Peyer's patch (tissue), 4 donors: ENCODE measurements around the gene GSTA3.

Experiments used
- POLR2A ChIP-seq, 2 donors: fragments of 450-650 bp; IDR thresholded peaks; one replicate each; pipeline ENCODE4 v1.5.1; 2017; ENCODE audit warnings: antibody characterized with exemption in 2 of 2, mild to moderate bottlenecking in 2 of 2, moderate library complexity in 2 of 2
- TF ChIP-seq, protein P1 (sequence below), 6 experiments: fragments of 450-650 bp in 4 of 6; fragments of 200-600 bp in 2 of 6; sonication (generic) in 1 of 6; IDR thresholded peaks; one replicate each; pipeline ENCODE4 v1.5.1; 2017 to 2019; ENCODE audit warnings: antibody characterized with exemption in 6 of 6, mild to moderate bottlenecking in 3 of 6, moderate library complexity in 1 of 6

DNA sequence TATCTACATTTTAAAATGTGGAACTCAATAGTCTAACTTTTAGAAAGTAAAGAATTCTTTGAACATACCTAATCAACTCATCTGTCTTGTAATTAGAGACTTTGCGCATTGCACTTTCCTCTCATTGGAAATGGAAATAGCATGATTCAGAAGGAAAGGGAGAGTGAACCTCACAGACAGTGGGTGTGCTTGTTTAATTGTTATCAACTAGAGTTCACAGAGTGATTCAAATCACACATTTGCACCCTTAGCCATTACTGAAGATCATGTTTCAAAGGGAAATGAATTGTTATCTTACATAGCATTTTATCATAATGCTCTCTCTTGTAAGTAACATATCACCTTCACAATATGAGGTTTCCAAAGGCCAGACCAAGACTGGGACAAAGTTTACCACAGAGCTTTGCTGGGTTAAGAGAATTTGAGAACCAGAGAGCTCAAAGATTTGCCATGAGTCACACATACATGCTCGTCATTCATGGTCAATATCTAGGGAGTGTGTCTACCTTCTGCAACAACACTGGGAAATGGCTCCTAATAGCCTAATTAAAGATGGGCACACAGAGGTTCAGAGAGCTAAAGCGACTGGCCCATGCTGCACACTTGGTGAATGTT, 21.5 kb downstream of the GSTA3 start:
- TF ChIP-seq, protein P1, sequence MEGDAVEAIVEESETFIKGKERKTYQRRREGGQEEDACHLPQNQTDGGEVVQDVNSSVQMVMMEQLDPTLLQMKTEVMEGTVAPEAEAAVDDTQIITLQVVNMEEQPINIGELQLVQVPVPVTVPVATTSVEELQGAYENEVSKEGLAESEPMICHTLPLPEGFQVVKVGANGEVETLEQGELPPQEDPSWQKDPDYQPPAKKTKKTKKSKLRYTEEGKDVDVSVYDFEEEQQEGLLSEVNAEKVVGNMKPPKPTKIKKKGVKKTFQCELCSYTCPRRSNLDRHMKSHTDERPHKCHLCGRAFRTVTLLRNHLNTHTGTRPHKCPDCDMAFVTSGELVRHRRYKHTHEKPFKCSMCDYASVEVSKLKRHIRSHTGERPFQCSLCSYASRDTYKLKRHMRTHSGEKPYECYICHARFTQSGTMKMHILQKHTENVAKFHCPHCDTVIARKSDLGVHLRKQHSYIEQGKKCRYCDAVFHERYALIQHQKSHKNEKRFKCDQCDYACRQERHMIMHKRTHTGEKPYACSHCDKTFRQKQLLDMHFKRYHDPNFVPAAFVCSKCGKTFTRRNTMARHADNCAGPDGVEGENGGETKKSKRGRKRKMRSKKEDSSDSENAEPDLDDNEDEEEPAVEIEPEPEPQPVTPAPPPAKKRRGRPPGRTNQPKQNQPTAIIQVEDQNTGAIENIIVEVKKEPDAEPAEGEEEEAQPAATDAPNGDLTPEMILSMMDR (IDR thresholded peaks at IDR 0.05), result no peak
- no peak for TF ChIP-seq POLR2A (IDR thresholded peaks at IDR 0.05)
